ENCODE data around the gene BANF2. TPM values are rescaled to one million over a fixed set of nuclear protein-coding genes. Genes with fewer than 3 reads are reported as not detected.

The BANF2 gene
- total RNA-seq: not detected in 2 replicates

DNA sequence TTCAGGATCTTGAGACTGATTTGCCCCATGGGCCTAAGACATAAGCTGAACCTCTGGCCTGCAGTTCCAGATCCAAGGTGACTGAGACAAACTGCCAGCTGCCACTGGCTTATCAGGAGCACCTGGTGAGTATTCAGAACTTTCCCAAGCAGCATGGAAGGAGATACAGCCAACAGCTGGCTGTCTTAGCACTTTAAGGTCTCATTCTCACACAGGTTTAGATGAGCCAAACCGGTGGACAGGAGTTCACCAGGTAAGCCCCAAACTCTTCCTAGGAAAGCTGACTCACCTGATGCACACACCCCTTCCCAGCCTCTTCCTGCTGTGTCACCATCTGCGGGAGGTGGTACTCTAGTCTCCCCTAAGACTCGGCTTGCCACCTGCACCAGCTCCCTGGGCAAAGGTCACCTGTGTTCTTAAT is at the start of gene BANF2:
BANF2 (plus strand) TSS at position 36 of the 421 bp plus-strand sequence. CDS start 25,060 bp downstream, outside the sequence.
- TF ChIP-seq, protein P1, sequence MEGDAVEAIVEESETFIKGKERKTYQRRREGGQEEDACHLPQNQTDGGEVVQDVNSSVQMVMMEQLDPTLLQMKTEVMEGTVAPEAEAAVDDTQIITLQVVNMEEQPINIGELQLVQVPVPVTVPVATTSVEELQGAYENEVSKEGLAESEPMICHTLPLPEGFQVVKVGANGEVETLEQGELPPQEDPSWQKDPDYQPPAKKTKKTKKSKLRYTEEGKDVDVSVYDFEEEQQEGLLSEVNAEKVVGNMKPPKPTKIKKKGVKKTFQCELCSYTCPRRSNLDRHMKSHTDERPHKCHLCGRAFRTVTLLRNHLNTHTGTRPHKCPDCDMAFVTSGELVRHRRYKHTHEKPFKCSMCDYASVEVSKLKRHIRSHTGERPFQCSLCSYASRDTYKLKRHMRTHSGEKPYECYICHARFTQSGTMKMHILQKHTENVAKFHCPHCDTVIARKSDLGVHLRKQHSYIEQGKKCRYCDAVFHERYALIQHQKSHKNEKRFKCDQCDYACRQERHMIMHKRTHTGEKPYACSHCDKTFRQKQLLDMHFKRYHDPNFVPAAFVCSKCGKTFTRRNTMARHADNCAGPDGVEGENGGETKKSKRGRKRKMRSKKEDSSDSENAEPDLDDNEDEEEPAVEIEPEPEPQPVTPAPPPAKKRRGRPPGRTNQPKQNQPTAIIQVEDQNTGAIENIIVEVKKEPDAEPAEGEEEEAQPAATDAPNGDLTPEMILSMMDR (IDR thresholded peaks at IDR 0.05): no peak
- POLR2A ChIA-PET: no interaction called here

DNA sequence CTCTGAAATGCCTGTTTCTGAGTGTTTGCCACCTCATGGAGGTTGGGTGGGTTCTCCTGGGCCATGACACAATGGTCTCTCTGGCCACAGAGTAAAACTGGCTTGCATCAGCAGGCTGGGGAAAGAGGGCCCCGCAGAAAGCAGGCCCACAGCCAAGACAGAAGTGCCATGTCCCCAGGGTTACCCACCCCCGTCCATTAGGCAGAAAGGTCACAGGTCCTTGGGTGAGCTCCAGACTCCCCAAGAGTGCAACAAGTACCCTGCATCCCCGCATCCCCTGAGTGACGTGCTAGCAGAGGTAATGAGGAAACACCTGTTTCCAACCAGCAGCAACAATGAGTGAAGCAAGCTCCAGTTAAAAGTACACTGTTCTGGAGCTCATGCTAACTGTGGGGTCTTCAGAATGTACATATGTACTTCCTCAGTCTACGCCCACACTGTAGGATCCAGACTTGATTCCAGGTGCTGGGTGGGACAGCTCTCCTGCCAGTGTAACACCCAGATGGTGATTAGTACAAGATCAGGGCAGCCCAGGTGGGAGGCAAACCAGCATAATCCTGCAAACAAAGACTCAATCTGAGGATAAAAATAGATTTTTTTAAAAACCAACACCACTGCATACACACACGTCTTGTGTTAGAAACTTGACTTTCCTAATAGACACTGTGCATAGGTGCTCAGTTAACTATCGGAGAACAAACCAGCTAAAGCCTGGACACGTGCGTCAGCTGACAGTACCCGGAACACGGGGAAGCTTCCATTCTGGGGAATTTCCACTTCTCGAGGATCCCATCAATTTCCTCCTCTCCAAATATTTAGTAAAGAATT is 49.3 kb upstream of the BANF2 start:
- intact Hi-C loops (cut with micrococcal nuclease): no loop called here
- Mint-ChIP-seq H3K36me3 (ENCODE audit: low read depth) (no peaks in the 10 kb centered on the region), H3K27ac (no peak overlapping the region), H3K27me3 (no peaks in the 10 kb centered on the region), H3K4me1 (peaks cover 21% of the 10 kb centered on the region), H3K4me3 (no peak overlapping the region), H3K9me3 (no peaks in the 10 kb centered on the region)
- no peak for DNase-seq
- TF ChIP-seq, protein P1 (IDR thresholded peaks at IDR 0.05): no peak
- ChIA-PET CTCF (interaction anchor here (0.9 to 2.5 kb wide), 3 partner anchors 18 to 288 kb away, joined by 3 to 12 read pairs (median 6); no protein-coding TSS in a partner anchor), POLR2A (no interaction called here)
- no peak for ATAC-seq (ENCODE audit: low read depth)

More for the DNA sequence above, at the start of gene BANF2:
- Mint-ChIP-seq H3K4me3 (no peak within 1 kb of the TSS), H3K27me3 (no peaks in the 10 kb centered on the region), H3K27ac (no peak within 1 kb of the TSS), H3K36me3 (ENCODE audit: low read depth) (no peaks in the 10 kb centered on the region), H3K4me1 (no peaks in the 10 kb centered on the region), H3K9me3 (peaks cover 4% of the 10 kb centered on the region)
- ATAC-seq (ENCODE audit: low read depth) (no peak), DNase-seq (no peak)
- CTCF ChIA-PET: no interaction called here
- intact Hi-C loops (cut with micrococcal nuclease): no loop called here

DNA sequence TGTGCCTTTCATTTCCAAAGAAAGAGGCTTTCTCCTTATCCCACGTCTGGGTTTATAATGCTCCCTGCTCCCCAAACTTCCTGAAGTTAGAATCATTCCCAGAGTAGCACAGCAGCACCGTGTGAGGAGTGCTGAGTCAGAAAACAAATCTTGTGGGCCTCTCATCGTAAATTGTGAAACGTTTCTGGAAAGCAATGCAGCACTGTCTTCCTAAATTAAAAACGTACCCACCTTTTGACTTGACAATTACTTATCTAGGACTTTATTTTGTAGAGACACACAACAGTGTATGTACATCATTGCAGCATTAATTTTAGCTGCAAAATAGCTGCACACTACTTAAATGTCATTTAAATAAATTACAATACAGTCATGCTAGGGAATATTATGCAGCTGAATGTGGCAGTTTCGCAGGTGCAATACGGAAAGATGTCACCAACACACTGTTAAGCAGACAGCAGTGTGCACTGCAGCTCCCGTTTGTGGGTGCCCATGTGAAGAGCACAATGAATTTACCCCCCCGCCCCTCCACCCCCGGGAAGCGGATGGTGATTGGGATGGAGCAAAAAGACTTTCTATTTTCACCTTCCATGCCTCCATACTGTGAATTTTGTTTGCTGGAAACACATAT is 48.5 kb upstream of the BANF2 start:
- Mint-ChIP-seq H3K27ac (no peak overlapping the region), H3K27me3 (no peaks in the 10 kb centered on the region), H3K36me3 (ENCODE audit: low read depth) (no peaks in the 10 kb centered on the region), H3K4me1 (peaks cover 21% of the 10 kb centered on the region), H3K4me3 (no peak overlapping the region), H3K9me3 (no peaks in the 10 kb centered on the region)
- DNase-seq (no peak), ATAC-seq (ENCODE audit: low read depth) (no peak)
- intact Hi-C loops (cut with micrococcal nuclease): no loop called here
- ChIA-PET CTCF (interaction anchor here (0.9 kb wide), 1 partner anchor 17 kb away, joined by 3 read pairs; no protein-coding TSS in a partner anchor), POLR2A (no interaction called here)
- TF ChIP-seq, protein P1 (IDR thresholded peaks at IDR 0.05): no peak

DNA sequence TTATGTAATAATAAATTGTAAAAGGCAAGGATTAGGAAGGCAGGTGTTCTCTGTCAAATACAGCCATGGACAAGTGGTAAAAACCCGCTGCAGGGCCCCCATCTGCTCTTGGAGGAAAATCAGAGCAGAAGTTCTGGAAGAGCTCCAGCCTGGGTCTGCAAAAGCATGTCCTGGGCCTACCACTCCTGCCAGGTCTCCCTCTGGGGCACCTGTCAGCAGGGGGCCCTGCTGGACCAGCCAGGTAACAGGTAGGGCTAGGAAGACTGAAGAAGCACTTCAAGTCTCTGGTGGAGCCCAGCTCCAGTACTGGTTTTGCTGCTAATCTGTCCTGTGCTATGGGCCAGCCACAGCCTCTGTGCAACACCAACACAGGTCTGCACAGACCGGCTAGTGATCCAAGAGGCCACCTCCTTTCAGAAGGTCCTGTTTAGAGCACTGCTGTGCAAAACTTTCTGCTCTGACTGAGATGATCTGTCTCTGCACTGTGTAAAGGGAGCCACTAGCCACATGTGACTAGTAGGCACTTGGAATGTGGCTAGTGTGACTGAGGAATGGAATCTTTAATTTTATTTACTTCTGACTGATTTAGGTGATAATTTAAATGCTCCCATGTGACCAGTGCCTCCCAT is 47.9 kb upstream of the BANF2 start:
- DNase-seq (no peak), ATAC-seq (ENCODE audit: low read depth) (no peak)
- CTCF ChIA-PET: no interaction called here
- Mint-ChIP-seq H3K27ac (no peak overlapping the region), H3K4me3 (no peak overlapping the region), H3K4me1 (peaks cover 21% of the 10 kb centered on the region), H3K9me3 (no peaks in the 10 kb centered on the region), H3K36me3 (ENCODE audit: low read depth) (peaks cover 3% of the 10 kb centered on the region), H3K27me3 (no peaks in the 10 kb centered on the region)
- intact Hi-C loops (cut with micrococcal nuclease): no loop called here
- POLR2A ChIA-PET: no interaction called here
- TF ChIP-seq, protein P1 (IDR thresholded peaks at IDR 0.05): no peak

DNA sequence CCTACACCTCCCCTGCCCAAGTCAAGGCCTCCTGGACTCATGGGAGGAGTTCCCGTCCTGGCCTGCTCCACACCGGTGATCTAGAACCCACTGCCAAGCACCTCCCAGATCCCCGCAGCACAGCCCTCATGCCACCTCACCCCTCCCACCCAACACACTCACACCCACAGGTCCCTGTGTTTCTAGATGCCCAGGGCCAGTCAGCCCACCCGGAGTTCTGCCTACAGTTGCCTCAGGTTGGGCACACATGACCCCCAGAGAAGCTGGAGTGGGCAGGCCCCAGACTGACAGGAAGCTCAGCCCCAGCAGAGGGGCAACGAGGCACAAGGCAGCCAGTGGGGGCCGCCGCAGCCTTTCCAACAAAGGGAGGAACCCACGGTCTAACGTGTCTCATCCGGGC is 47.4 kb upstream of the BANF2 start:
- H3K9me3 Mint-ChIP-seq: no peaks in the 10 kb centered on the region
- peaks cover 21% of the 10 kb centered on the region for H3K4me1 Mint-ChIP-seq
- POLR2A ChIA-PET: interaction anchor here (0.6 kb wide), 1 partner anchor 337 kb away, joined by 5 read pairs; no protein-coding TSS in a partner anchor
- peaks cover 5% of the 10 kb centered on the region for H3K36me3 Mint-ChIP-seq (ENCODE audit: low read depth)
- no peak overlapping the region for H3K4me3 Mint-ChIP-seq
- H3K27me3 Mint-ChIP-seq: no peaks in the 10 kb centered on the region
- CTCF ChIA-PET: no interaction called here
- intact Hi-C loops (cut with micrococcal nuclease): no loop called here
- ATAC-seq (ENCODE audit: low read depth): no peak
- H3K27ac Mint-ChIP-seq: no peak overlapping the region
- TF ChIP-seq, protein P1 (IDR thresholded peaks at IDR 0.05): no peak
- DNase-seq: no peak

Data from activated B cell treated with CpG ODN at 0.5 μM for 24 hours (primary cell).